Endothelial cell of umbilical vein (primary cell): Measurements from ENCODE around the gene SPATA7. TPM values are rescaled to one million over a fixed set of nuclear protein-coding genes. Genes with fewer than 3 reads are reported as not detected.

Experiments
- BruUV-seq: library from RNA; stranded (reverse); fragments of 400-500 nt; replicated peaks from 2 replicates; lab custom pipeline; 2021; lab: Mats Ljungman, UMichigan
- CTCF ChIA-PET: fragments of 300-600, 350-600 bp; sonication (Branson Sonifier 250); formaldehyde crosslinking; loops from one replicate; lab custom pipeline; 2021; ENCODE audit warnings: antibody characterized with exemption, inconsistent platforms; lab: Charles Lee
- POLR2A ChIA-PET: fragments of 300-600, 350-600 bp; sonication (Branson Sonifier 250); formaldehyde crosslinking; loops from one replicate; lab custom pipeline; 2021; ENCODE audit warnings: antibody characterized with exemption, inconsistent platforms; lab: Charles Lee
- DNase-seq: peaks from one replicate; pipeline ENCODE4 v3.0.0-alpha.2; 2011; ENCODE audit warnings: low read depth, low spot score
- FAIRE-seq: peaks from 2 replicates; lab custom pipeline; 2011; peaks lifted over from hg19 to GRCh38; lab: Jason Lieb, UNC
- H2AFZ ChIP-seq: 2 replicates; pipeline ENCODE4 v1.6.0; 2012; ENCODE audit warnings: low read depth, low read length, control low read depth, inconsistent platforms
- H3K27ac ChIP-seq: 2 replicates; pipeline ENCODE4 v1.5.1; 2011; ENCODE audit warnings: low read depth, mild to moderate bottlenecking, control low read depth, low read length, moderate library complexity; ENCODE audit not compliant: insufficient read depth
- H3K27me3 ChIP-seq, 2 experiments: 2 replicates each; pipeline versions ENCODE4 v1.6.0 to v1.6.1; 2011; ENCODE audit warnings: low read length in 2 of 2, mixed read lengths in 1 of 2; ENCODE audit not compliant: control insufficient read depth in 2 of 2, insufficient read depth in 2 of 2
- H3K36me3 ChIP-seq, 2 experiments: 2 replicates in 1 of 2; 3 replicates in 1 of 2; pipeline ENCODE4 v1.5.1; 2011; ENCODE audit warnings: low read length in 2 of 2, mild to moderate bottlenecking in 1 of 2, moderate library complexity in 1 of 2; ENCODE audit not compliant: control insufficient read depth in 2 of 2, insufficient read depth in 2 of 2; ENCODE audit errors: extremely low read depth in 1 of 2
- H3K4me1 ChIP-seq: 3 replicates; pipeline ENCODE4 v1.5.1; 2011; ENCODE audit warnings: mild to moderate bottlenecking, low read length; ENCODE audit not compliant: control insufficient read depth, insufficient read depth; ENCODE audit errors: extremely low read depth
- H3K4me2 ChIP-seq: 2 replicates; pipeline ENCODE4 v1.6.1; 2011; ENCODE audit warnings: low read length, control low read depth, mixed read lengths; ENCODE audit not compliant: insufficient read depth
- H3K4me3 ChIP-seq, 3 experiments: fragments of 200-600 bp in 1 of 3; sonication (generic), shearing (Covaris generic) in 1 of 3; replicated peaks in 1 of 3; 2 replicates each; pipeline ENCODE4 v1.5.1; 2011 to 2016; ENCODE audit warnings: control low read depth in 3 of 3, low read length in 3 of 3, mild to moderate bottlenecking in 2 of 3, inconsistent platforms in 1 of 3, low read depth in 1 of 3, moderate library complexity in 1 of 3; ENCODE audit not compliant: insufficient read depth in 1 of 3
- H3K79me2 ChIP-seq: 2 replicates; pipeline ENCODE4 v1.6.0; 2012; ENCODE audit warnings: low read length, inconsistent platforms; ENCODE audit not compliant: control insufficient read depth, insufficient read depth
- H3K9ac ChIP-seq: replicated peaks from 2 replicates; pipeline ENCODE3; 2011; ENCODE audit warnings: low read length, control low read depth; ENCODE audit not compliant: insufficient read depth; ENCODE audit errors: extremely low read depth
- H3K9me1 ChIP-seq: replicated peaks from 3 replicates; pipeline ENCODE4 v1.6.0; 2011; ENCODE audit warnings: mild to moderate bottlenecking, low read length; ENCODE audit not compliant: control insufficient read depth, insufficient read depth; ENCODE audit errors: extremely low read depth
- H3K9me3 ChIP-seq: replicated peaks from 2 replicates; pipeline ENCODE4 v1.5.1; 2012; ENCODE audit warnings: low read length, inconsistent platforms; ENCODE audit not compliant: control insufficient read depth, insufficient read depth
- H4K20me1 ChIP-seq: replicated peaks from 2 replicates; pipeline ENCODE3; 2011; ENCODE audit warnings: mild to moderate bottlenecking, low read length; ENCODE audit not compliant: control insufficient read depth, insufficient read depth; ENCODE audit errors: extremely low read depth
- EZH2 ChIP-seq: IDR thresholded peaks from 2 replicates; pipeline ENCODE4 v1.6.1; 2012; ENCODE audit warnings: borderline replicate concordance, low read depth, mild to moderate bottlenecking, moderate library complexity, low read length, inconsistent platforms; ENCODE audit not compliant: severe bottlenecking
- FOS ChIP-seq: IDR thresholded peaks from 2 replicates; pipeline ENCODE4 v1.6.1; 2011; ENCODE audit warnings: mild to moderate bottlenecking, low read length, moderate library complexity, borderline replicate concordance; ENCODE audit not compliant: insufficient read depth
- GATA2 ChIP-seq: IDR thresholded peaks from 2 replicates; pipeline ENCODE4 v1.7.0; 2011; ENCODE audit warnings: low read depth, mild to moderate bottlenecking, moderate library complexity, mixed read lengths, low read length; ENCODE audit not compliant: insufficient read length, insufficient read depth
- JUN ChIP-seq: IDR thresholded peaks from 2 replicates; pipeline ENCODE4 v1.6.1; 2011; ENCODE audit warnings: borderline replicate concordance, low read depth; ENCODE audit not compliant: insufficient read length, insufficient read depth
- MYC ChIP-seq: IDR thresholded peaks from one replicate; pipeline ENCODE4 v1.6.1; 2011; ENCODE audit warnings: mild to moderate bottlenecking, low read depth, low read length
- POLR2A ChIP-seq: IDR thresholded peaks from 2 replicates; pipeline ENCODE4 v1.6.1; 2012; ENCODE audit warnings: low read depth, mild to moderate bottlenecking, control low read depth, low read length
- POLR2AphosphoS5 ChIP-seq: IDR thresholded peaks from 2 replicates; pipeline ENCODE4 v1.6.1; 2012; ENCODE audit warnings: low read depth, mild to moderate bottlenecking, control low read depth, low read length, moderate library complexity; ENCODE audit not compliant: insufficient read depth
- dilution Hi-C: fragments of 300-500 bp; cut with MboI; formaldehyde crosslinking; loops from one replicate; pipeline ENCODE4 v1.15.0; 2019; ENCODE audit warnings: low sequenced_read_pairs; ENCODE audit not compliant: extremely low pct_ligation_motif_present
- intact Hi-C: fragments of 100-400 bp; cut with micrococcal nuclease; formaldehyde crosslinking; loops from one replicate; pipeline ENCODE4 v1.10.0; 2022
- polyA plus RNA-seq, 4 experiments: library from polyadenylated mRNA; depleted of rRNA in 3 of 4; stranded (reverse) in 3 of 4; unstranded in 1 of 4; fragments of >200 nt; gene quantifications; 2 replicates each; pipeline versions ENCODE4 v1.2.1 to v1.2.3, GENCODE V29; 2011 to 2012; ENCODE audit warnings: missing spikeins in 1 of 4
- total RNA-seq: library from RNA; stranded (reverse); gene quantifications from 2 replicates; pipeline ENCODE4 v1.2.3, GENCODE V29; 2021
- TF ChIP-seq, protein P1 (sequence below): IDR thresholded peaks from 2 replicates; pipeline ENCODE4 v1.6.1; 2011; ENCODE audit not compliant: insufficient read depth, insufficient read length
- TF ChIP-seq, protein P2 (sequence below), 2 donors: IDR thresholded peaks; 1 replicate in 1 of 2; 2 replicates in 1 of 2; pipeline ENCODE4 v1.5.1; 2011; ENCODE audit warnings: low read length in 2 of 2, mild to moderate bottlenecking in 2 of 2, moderate library complexity in 2 of 2, control low read depth in 1 of 2, inconsistent platforms in 1 of 2, low read depth in 1 of 2; ENCODE audit not compliant: insufficient read depth in 1 of 2; ENCODE audit errors: extremely low read depth in 1 of 2

SPATA7 gene
- total and polyA plus RNA-seq, 2 donors (not counting 3 experiments of a cell fraction or from before 2014, with no cell fraction given), result 4.0 to 9.7 TPM

DNA sequence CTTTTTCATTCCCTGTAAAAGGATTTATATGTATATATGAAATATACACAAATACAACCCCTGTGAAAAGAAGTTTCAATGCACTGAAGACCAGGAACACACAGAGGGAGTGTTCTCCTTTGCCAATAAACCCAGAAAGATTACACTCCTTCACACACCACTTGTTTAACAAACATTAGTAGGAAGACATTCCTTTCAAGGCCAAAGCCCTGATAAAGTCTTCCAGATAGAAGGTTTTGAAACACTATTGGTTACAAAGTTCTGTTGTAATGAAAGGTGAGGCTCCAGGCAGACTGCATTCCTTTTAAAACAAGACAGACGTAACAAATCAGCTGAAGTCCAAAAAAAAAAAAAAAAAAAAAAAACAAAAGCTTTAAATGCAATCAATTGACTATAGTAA lies 88.3 kb downstream of the SPATA7 start:
- Histone ChIP-seq H3K79me2 (peaks cover 8% of the 10 kb centered on the region), H3K27me3 (no peaks in the 10 kb centered on the region), H4K20me1 (no peaks in the 10 kb centered on the region), H3K9me3 (no peaks in the 10 kb centered on the region), H3K9ac (no peak overlapping the region), H3K4me2 (no peak overlapping the region), H3K27ac (no peak overlapping the region), H3K36me3 (peaks cover 8% of the 10 kb centered on the region in 2 experiments), H3K4me3 (no peak overlapping the region), H3K9me1 (no peaks in the 10 kb centered on the region), H3K4me1 (no peaks in the 10 kb centered on the region), H2AFZ (no peak overlapping the region)
- BruUV-seq, result no TSS peak
- ChIA-PET POLR2A (no interaction called here), CTCF (interaction anchor here (0.7 kb wide), 2 partner anchors 13 to 23 kb away, joined by 3 to 4 read pairs; no protein-coding TSS in a partner anchor)
- TF ChIP-seq MYC (no peak), EZH2 (no peak), FOS (no peak), POLR2A (no peak), JUN (no peak), GATA2 (no peak), POLR2AphosphoS5 (no peak)
- TF ChIP-seq, protein P1, sequence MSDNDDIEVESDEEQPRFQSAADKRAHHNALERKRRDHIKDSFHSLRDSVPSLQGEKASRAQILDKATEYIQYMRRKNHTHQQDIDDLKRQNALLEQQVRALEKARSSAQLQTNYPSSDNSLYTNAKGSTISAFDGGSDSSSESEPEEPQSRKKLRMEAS, result no peak
- TF ChIP-seq, protein P2, sequence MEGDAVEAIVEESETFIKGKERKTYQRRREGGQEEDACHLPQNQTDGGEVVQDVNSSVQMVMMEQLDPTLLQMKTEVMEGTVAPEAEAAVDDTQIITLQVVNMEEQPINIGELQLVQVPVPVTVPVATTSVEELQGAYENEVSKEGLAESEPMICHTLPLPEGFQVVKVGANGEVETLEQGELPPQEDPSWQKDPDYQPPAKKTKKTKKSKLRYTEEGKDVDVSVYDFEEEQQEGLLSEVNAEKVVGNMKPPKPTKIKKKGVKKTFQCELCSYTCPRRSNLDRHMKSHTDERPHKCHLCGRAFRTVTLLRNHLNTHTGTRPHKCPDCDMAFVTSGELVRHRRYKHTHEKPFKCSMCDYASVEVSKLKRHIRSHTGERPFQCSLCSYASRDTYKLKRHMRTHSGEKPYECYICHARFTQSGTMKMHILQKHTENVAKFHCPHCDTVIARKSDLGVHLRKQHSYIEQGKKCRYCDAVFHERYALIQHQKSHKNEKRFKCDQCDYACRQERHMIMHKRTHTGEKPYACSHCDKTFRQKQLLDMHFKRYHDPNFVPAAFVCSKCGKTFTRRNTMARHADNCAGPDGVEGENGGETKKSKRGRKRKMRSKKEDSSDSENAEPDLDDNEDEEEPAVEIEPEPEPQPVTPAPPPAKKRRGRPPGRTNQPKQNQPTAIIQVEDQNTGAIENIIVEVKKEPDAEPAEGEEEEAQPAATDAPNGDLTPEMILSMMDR (IDR thresholded peaks at IDR 0.05; ENCODE audit: extremely low read depth in 1 of 2, insufficient read depth in 1 of 2, low read depth in 1 of 2, low read length in 2 of 2), result no peak
- intact Hi-C loops, result no loop called here
- dilution Hi-C loops, result no loop called here
- DNase-seq (no peak), FAIRE-seq (no peak)
